WTC11 (cell line): ENCODE measurements around the gene OR2G3. TPM values are rescaled to one million over a fixed set of nuclear protein-coding genes. Genes with fewer than 3 reads are reported as not detected.

ENCODE experiments used
- ATAC-seq: fragments of 200-7000 bp; cut with Tn5 transposase; 2 replicates; pipeline ENCODE4 v1.10.0; 2021; ENCODE audit warnings: mild to moderate bottlenecking, moderate library complexity
- CTCF ChIA-PET: fragments of 300-600 bp; sonication (Branson Sonifier 250); formaldehyde crosslinking; loops from one replicate; lab custom pipeline; 2021; ENCODE audit warnings: antibody characterized with exemption; lab: Charles Lee
- POLR2A ChIA-PET: fragments of 350-600 bp; sonication (Branson Sonifier 250); formaldehyde crosslinking; loops from one replicate; lab custom pipeline; 2021; ENCODE audit warnings: antibody characterized with exemption; lab: Charles Lee
- DNase-seq: peaks from one replicate; pipeline ENCODE4 v3.0.0; 2021; ENCODE audit warnings: low spot score
- H3K27ac Mint-ChIP-seq: 2 replicates; pipeline ENCODE4 v1.8.0; 2021; ENCODE audit warnings: mixed read lengths
- H3K27me3 Mint-ChIP-seq: 2 replicates; pipeline ENCODE4 v1.8.0; 2021; ENCODE audit warnings: low read depth, mild to moderate bottlenecking, moderate library complexity, mixed read lengths
- H3K36me3 Mint-ChIP-seq: 2 replicates; pipeline ENCODE4 v1.8.0; 2021; ENCODE audit warnings: mixed read lengths
- H3K4me1 Mint-ChIP-seq: 2 replicates; pipeline ENCODE4 v1.8.0; 2022; ENCODE audit warnings: mixed read lengths
- H3K4me3 Mint-ChIP-seq: 2 replicates; pipeline ENCODE4 v1.8.0; 2021; ENCODE audit warnings: mild to moderate bottlenecking, moderate library complexity, mixed read lengths
- H3K9me3 Mint-ChIP-seq: 2 replicates; pipeline ENCODE4 v1.8.0; 2021; ENCODE audit warnings: mixed read lengths
- CBFB ChIP-seq: sonication (generic); formaldehyde crosslinking; IDR thresholded peaks from 2 replicates; pipeline ENCODE4 v1.8.1; 2022; ENCODE audit warnings: mild to moderate bottlenecking, low read depth, missing genetic modification reagents
- CREM ChIP-seq: sonication (generic); formaldehyde crosslinking; IDR thresholded peaks from 2 replicates; pipeline ENCODE4 v1.8.1; 2022; ENCODE audit warnings: mild to moderate bottlenecking, missing genetic modification reagents, moderate library complexity
- ELF4 ChIP-seq: sonication (generic); formaldehyde crosslinking; IDR thresholded peaks from 2 replicates; pipeline ENCODE4 v1.8.1; 2022; ENCODE audit warnings: low read depth, mild to moderate bottlenecking, moderate library complexity, missing genetic modification reagents
- FOXP1 ChIP-seq: sonication (generic); formaldehyde crosslinking; IDR thresholded peaks from 2 replicates; pipeline ENCODE4 v1.8.0; 2022; ENCODE audit warnings: missing genetic modification reagents, mild to moderate bottlenecking, moderate library complexity, borderline replicate concordance
- NFYB ChIP-seq: sonication (generic); formaldehyde crosslinking; conservative IDR thresholded peaks from 2 replicates; pipeline ENCODE4 v1.8.0; 2022; ENCODE audit warnings: low read depth, missing genetic modification reagents
- OVOL2 ChIP-seq: fragments of 250-450 bp; sonication (Bioruptor Pico); IDR thresholded peaks from 2 replicates; pipeline ENCODE4 v1.9.0; 2021; ENCODE audit warnings: mild to moderate bottlenecking, borderline replicate concordance
- SMAD4 ChIP-seq: sonication (generic); formaldehyde crosslinking; IDR thresholded peaks from 2 replicates; pipeline ENCODE4 v1.8.0; 2022; ENCODE audit warnings: mild to moderate bottlenecking, missing genetic modification reagents
- TCF7 ChIP-seq: sonication (generic); formaldehyde crosslinking; IDR thresholded peaks from 2 replicates; pipeline ENCODE4 v1.8.0; 2022; ENCODE audit warnings: mild to moderate bottlenecking, low read depth, missing genetic modification reagents, moderate library complexity
- TEAD1 ChIP-seq: sonication (generic); formaldehyde crosslinking; IDR thresholded peaks from 2 replicates; pipeline ENCODE4 v1.8.0; 2022; ENCODE audit warnings: mild to moderate bottlenecking, missing genetic modification reagents
- ZNF317 ChIP-seq: sonication (generic); formaldehyde crosslinking; IDR thresholded peaks from 2 replicates; pipeline ENCODE4 v1.8.1; 2023; ENCODE audit warnings: low read depth, mild to moderate bottlenecking, moderate library complexity, missing genetic modification reagents, borderline replicate concordance
- ZNF416 ChIP-seq: fragments of 250-450 bp; sonication (Bioruptor Pico); IDR thresholded peaks from 2 replicates; pipeline ENCODE4 v1.9.0; 2021; ENCODE audit warnings: mild to moderate bottlenecking, inconsistent platforms
- ZNF423 ChIP-seq: fragments of 250-450 bp; sonication (Bioruptor Pico); IDR thresholded peaks from 2 replicates; pipeline ENCODE4 v2.1.2; 2022; ENCODE audit warnings: mild to moderate bottlenecking, moderate library complexity
- total RNA-seq: library from RNA; stranded (reverse); gene quantifications from 3 replicates; pipeline ENCODE4 v1.2.3, GENCODE V29; 2021
- TF ChIP-seq, protein P1 (sequence below): sonication (generic); formaldehyde crosslinking; IDR thresholded peaks from 2 replicates; pipeline ENCODE4 v1.8.1; 2022; ENCODE audit warnings: missing genetic modification reagents, borderline replicate concordance
- TF ChIP-seq, protein P2 (sequence below): sonication (generic); formaldehyde crosslinking; conservative IDR thresholded peaks from 2 replicates; pipeline ENCODE4 v1.8.1; 2023; ENCODE audit warnings: mild to moderate bottlenecking, low read depth, missing genetic modification reagents, moderate library complexity
- TF ChIP-seq, protein P3 (sequence below): sonication (generic); formaldehyde crosslinking; IDR thresholded peaks from 2 replicates; pipeline ENCODE4 v1.8.1; 2023; ENCODE audit warnings: mild to moderate bottlenecking, moderate library complexity, missing genetic modification reagents
- TF ChIP-seq, protein P4 (sequence below): sonication (generic); formaldehyde crosslinking; IDR thresholded peaks from 2 replicates; pipeline ENCODE4 v1.8.0; 2022; ENCODE audit warnings: mild to moderate bottlenecking, missing genetic modification reagents
- TF ChIP-seq, protein P5 (sequence below): sonication (generic); formaldehyde crosslinking; IDR thresholded peaks from 2 replicates; pipeline ENCODE4 v1.8.0; 2023; ENCODE audit warnings: missing genetic modification reagents
- TF ChIP-seq, protein P6 (sequence below): sonication (generic); formaldehyde crosslinking; IDR thresholded peaks from 2 replicates; pipeline ENCODE4 v1.8.0; 2022; ENCODE audit warnings: mild to moderate bottlenecking, missing genetic modification reagents

Gene OR2G3
- total RNA-seq, 1 experiment from 2014 or later: not detected

DNA sequence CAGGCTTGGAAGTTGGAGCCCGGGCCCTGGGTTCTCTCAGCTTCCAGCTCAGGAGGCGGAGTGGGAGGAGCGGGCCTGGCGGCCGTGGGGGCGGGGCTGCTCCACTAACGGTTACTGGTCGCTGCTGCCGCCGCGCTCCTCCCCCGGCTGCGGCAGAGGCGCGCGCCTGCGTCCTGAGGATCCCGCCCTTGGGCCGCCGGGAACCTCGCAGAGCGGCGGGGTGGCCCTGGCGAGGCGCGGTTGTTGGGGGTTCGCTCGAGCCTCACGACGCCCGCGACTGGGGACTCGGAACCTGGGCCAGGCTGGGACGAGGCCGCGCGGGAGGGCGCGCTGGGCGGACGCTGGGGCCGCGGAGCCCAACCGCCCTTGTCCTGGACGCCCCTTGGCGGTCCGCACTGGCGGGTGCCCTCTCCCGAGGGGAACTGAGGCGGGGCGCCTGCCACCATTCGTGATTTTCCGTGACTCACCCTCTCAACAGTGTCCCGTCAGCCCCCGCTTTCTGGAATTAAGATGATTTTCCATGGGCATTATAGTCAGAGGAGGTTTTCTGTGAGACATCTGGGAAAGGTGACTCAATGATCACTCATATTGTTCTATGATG lies 34.1 kb downstream of the OR2G3 start (continued):
- TF ChIP-seq TEAD1 (CRISPR knock-in tag) (peak; percentile 77; the same call in 1 of the 2 replicates), TCF7 (CRISPR knock-in tag) (no peak), SMAD4 (no peak), ELF4 (CRISPR knock-in tag) (no peak), CREM (no peak), ZNF423 (CRISPR knock-in tag) (no peak), FOXP1 (CRISPR knock-in tag) (peak; percentile 80), NFYB (CRISPR knock-in tag) (no peak; the same call in 1 of the 2 replicates)
- TF ChIP-seq, protein P1, sequence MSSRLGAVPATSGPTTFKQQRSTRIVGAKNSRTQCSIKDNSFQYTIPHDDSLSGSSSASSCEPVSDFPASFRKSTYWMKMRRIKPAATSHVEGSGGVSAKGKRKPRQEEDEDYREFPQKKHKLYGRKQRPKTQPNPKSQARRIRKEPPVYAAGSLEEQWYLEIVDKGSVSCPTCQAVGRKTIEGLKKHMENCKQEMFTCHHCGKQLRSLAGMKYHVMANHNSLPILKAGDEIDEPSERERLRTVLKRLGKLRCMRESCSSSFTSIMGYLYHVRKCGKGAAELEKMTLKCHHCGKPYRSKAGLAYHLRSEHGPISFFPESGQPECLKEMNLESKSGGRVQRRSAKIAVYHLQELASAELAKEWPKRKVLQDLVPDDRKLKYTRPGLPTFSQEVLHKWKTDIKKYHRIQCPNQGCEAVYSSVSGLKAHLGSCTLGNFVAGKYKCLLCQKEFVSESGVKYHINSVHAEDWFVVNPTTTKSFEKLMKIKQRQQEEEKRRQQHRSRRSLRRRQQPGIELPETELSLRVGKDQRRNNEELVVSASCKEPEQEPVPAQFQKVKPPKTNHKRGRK (CRISPR knock-in tag): no peak

DNA sequence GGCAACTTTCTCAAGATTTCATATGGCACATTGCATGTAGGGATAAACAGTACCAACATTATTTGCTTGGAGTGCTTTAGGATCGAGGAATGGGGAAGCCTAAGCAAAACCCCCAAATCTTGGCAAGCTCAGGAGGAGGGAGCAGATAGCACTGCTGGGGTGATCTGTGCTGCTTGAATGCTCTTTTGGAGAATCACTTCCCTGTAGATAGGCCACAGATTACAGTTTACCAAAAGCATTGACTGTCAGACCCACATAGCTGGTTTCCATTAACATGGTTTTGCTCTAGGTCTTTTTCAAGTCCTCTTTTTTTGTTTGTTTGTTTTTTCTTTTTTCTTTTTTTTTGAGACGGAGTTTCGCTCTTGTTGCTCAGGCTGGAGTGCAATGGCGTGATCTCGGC lies 37.4 kb downstream of the OR2G3 start:
- Mint-ChIP-seq H3K36me3 (no peaks in the 10 kb centered on the region), H3K9me3 (0 out of 2 replicates have a peak, but pooled peaks cover 4% of the 10 kb centered on the region), H3K4me3 (no peak overlapping the region), H3K27me3 (peaks cover 38% of the 10 kb centered on the region), H3K27ac (no peak overlapping the region), H3K4me1 (peaks cover 33% of the 10 kb centered on the region)
- ATAC-seq (no peak), DNase-seq (no peak)
- ChIA-PET CTCF (no interaction called here), POLR2A (no interaction called here)
- TF ChIP-seq CBFB (CRISPR knock-in tag): no peak
- TF ChIP-seq, protein P2, sequence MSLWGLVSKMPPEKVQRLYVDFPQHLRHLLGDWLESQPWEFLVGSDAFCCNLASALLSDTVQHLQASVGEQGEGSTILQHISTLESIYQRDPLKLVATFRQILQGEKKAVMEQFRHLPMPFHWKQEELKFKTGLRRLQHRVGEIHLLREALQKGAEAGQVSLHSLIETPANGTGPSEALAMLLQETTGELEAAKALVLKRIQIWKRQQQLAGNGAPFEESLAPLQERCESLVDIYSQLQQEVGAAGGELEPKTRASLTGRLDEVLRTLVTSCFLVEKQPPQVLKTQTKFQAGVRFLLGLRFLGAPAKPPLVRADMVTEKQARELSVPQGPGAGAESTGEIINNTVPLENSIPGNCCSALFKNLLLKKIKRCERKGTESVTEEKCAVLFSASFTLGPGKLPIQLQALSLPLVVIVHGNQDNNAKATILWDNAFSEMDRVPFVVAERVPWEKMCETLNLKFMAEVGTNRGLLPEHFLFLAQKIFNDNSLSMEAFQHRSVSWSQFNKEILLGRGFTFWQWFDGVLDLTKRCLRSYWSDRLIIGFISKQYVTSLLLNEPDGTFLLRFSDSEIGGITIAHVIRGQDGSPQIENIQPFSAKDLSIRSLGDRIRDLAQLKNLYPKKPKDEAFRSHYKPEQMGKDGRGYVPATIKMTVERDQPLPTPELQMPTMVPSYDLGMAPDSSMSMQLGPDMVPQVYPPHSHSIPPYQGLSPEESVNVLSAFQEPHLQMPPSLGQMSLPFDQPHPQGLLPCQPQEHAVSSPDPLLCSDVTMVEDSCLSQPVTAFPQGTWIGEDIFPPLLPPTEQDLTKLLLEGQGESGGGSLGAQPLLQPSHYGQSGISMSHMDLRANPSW: no peak
- no peak for TF ChIP-seq ZNF416
- TF ChIP-seq, protein P3, sequence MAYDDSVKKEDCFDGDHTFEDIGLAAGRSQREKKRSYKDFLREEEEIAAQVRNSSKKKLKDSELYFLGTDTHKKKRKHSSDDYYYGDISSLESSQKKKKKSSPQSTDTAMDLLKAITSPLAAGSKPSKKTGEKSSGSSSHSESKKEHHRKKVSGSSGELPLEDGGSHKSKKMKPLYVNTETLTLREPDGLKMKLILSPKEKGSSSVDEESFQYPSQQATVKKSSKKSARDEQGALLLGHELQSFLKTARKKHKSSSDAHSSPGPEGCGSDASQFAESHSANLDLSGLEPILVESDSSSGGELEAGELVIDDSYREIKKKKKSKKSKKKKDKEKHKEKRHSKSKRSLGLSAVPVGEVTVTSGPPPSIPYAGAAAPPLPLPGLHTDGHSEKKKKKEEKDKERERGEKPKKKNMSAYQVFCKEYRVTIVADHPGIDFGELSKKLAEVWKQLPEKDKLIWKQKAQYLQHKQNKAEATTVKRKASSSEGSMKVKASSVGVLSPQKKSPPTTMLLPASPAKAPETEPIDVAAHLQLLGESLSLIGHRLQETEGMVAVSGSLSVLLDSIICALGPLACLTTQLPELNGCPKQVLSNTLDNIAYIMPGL (CRISPR knock-in tag): no peak
- TF ChIP-seq, protein P4, sequence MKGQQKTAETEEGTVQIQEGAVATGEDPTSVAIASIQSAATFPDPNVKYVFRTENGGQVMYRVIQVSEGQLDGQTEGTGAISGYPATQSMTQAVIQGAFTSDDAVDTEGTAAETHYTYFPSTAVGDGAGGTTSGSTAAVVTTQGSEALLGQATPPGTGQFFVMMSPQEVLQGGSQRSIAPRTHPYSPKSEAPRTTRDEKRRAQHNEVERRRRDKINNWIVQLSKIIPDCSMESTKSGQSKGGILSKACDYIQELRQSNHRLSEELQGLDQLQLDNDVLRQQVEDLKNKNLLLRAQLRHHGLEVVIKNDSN: no peak
- TF ChIP-seq, protein P5, sequence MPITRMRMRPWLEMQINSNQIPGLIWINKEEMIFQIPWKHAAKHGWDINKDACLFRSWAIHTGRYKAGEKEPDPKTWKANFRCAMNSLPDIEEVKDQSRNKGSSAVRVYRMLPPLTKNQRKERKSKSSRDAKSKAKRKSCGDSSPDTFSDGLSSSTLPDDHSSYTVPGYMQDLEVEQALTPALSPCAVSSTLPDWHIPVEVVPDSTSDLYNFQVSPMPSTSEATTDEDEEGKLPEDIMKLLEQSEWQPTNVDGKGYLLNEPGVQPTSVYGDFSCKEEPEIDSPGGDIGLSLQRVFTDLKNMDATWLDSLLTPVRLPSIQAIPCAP: no peak
- no peak for TF ChIP-seq ZNF317 (CRISPR knock-in tag)
- TF ChIP-seq, protein P6, sequence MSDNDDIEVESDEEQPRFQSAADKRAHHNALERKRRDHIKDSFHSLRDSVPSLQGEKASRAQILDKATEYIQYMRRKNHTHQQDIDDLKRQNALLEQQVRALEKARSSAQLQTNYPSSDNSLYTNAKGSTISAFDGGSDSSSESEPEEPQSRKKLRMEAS (CRISPR knock-in tag): no peak
- TF ChIP-seq OVOL2 (CRISPR knock-in tag): no peak
- TF ChIP-seq, all 79 proteins: peak for 0
